Endodermal cell (in vitro differentiated cells): ENCODE measurements around the gene WFDC9. TPM values are rescaled to one million over a fixed set of nuclear protein-coding genes. Genes with fewer than 3 reads are reported as not detected.

Experiments
- DNase-seq: peaks from one replicate; pipeline ENCODE4 v3.0.0-alpha.2; 2017
- H3K27ac ChIP-seq: 2 replicates; pipeline ENCODE4 v1.5.1; 2013; ENCODE audit warnings: mild to moderate bottlenecking, low read depth, low read length, moderate library complexity
- H3K27me3 ChIP-seq: 2 replicates; pipeline ENCODE4 v1.6.1; 2013; ENCODE audit warnings: mild to moderate bottlenecking, low read length, moderate library complexity; ENCODE audit not compliant: insufficient read depth, control insufficient read depth, poor library complexity, severe bottlenecking
- H3K36me3 ChIP-seq: 2 replicates; pipeline ENCODE4 v1.7.0; 2013; ENCODE audit warnings: mild to moderate bottlenecking, low read length, moderate library complexity; ENCODE audit not compliant: control insufficient read depth, insufficient read depth
- H3K4me1 ChIP-seq: one replicate; pipeline ENCODE4 v1.7.0; 2013; ENCODE audit warnings: low read length; ENCODE audit not compliant: control insufficient read depth, insufficient read depth
- H3K4me3 ChIP-seq: 2 replicates; pipeline ENCODE4 v1.5.1; 2013; ENCODE audit warnings: mild to moderate bottlenecking, low read length, moderate library complexity
- H3K9ac ChIP-seq: 2 replicates; pipeline ENCODE4 v1.6.1; 2013; ENCODE audit warnings: mild to moderate bottlenecking, low read length, moderate library complexity; ENCODE audit not compliant: poor library complexity, severe bottlenecking; ENCODE audit errors: extremely low read depth
- H3K9me3 ChIP-seq: 2 replicates; pipeline ENCODE4 v1.6.1; 2013; ENCODE audit warnings: mild to moderate bottlenecking, low read length, moderate library complexity; ENCODE audit not compliant: control insufficient read depth
- H3K27ac Mint-ChIP-seq: 2 replicates; pipeline ENCODE4 v1.8.0; 2020; ENCODE audit warnings: mixed read lengths
- H3K27me3 Mint-ChIP-seq: 2 replicates; pipeline ENCODE4 v1.8.0; 2021; ENCODE audit warnings: mild to moderate bottlenecking, mixed read lengths; ENCODE audit not compliant: insufficient read depth
- H3K36me3 Mint-ChIP-seq: 2 replicates; pipeline ENCODE4 v1.8.0; 2020; ENCODE audit warnings: low read depth, mixed read lengths
- H3K4me1 Mint-ChIP-seq: 2 replicates; pipeline ENCODE4 v1.8.0; 2020; ENCODE audit warnings: mixed read lengths
- H3K4me3 Mint-ChIP-seq: 2 replicates; pipeline ENCODE4 v1.8.0; 2020; ENCODE audit warnings: mild to moderate bottlenecking, moderate library complexity, mixed read lengths
- H3K9me3 Mint-ChIP-seq: 2 replicates; pipeline ENCODE4 v1.8.0; 2020; ENCODE audit warnings: mild to moderate bottlenecking, mixed read lengths
- WGBS, 2 experiments: methylation state at CpG; one replicate each; pipeline versions ENCODE4 v1.1.5 to v1.1.7; 2013; ENCODE audit warnings: missing lambda C conversion rate in 2 of 2, mixed read lengths in 1 of 2; ENCODE audit not compliant: insufficient coverage in 1 of 2, insufficient read length in 1 of 2; 5-methylcytosine and 5-hydroxymethylcytosine counted together
- total RNA-seq, 2 donors: library from RNA; stranded (reverse); fragmentation: NEBNext Ultra II Directional in 1 of 2; extraction: Animal tissue kit (Norgen Biotek cat#: 25700) in 1 of 2; gene quantifications; 2 replicates in 1 of 2; 3 replicates in 1 of 2; pipeline ENCODE4 v1.2.1, GENCODE V29; 2021
- TF ChIP-seq, protein P1 (sequence below): fragments of 200-600 bp; sonication (generic); conservative IDR thresholded peaks from 2 replicates; pipeline ENCODE4 v1.5.0; 2021; ENCODE audit warnings: antibody characterized with exemption, mild to moderate bottlenecking

The WFDC9 gene
- total RNA-seq, 2 donors from 2014 or later: not detected

DNA sequence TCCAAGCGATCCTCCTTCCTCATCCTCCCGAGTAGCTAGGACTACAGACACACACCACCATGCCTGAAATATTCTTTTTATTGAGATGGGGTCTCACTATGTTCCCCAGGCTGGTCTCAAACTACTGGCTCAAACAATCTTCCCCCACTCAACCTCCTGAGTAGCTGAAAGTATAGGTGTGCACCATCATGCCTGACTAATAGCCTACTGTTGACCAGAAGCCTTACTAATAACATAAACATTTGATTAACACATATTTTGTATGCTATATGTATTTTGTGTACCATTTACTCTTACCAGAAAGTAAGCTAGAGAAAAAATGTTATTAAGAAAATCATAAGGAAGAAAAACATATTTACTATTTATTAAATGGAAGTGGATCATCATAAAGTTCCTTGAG, 13.5 kb downstream of the WFDC9 start:
- Mint-ChIP-seq H3K27me3 (no peaks in the 10 kb centered on the region), H3K27ac (no peak overlapping the region), H3K4me1 (no peaks in the 10 kb centered on the region), H3K36me3 (no peaks in the 10 kb centered on the region), H3K4me3 (no peak overlapping the region), H3K9me3 (peaks cover 3% of the 10 kb centered on the region)
- Histone ChIP-seq H3K27ac (no peak overlapping the region), H3K4me1 (no peaks in the 10 kb centered on the region), H3K4me3 (no peak overlapping the region), H3K9me3 (no peaks in the 10 kb centered on the region), H3K36me3 (no peaks in the 10 kb centered on the region), H3K27me3 (no peaks in the 10 kb centered on the region), H3K9ac (no peak overlapping the region)
- no peak for DNase-seq
- TF ChIP-seq, protein P1, sequence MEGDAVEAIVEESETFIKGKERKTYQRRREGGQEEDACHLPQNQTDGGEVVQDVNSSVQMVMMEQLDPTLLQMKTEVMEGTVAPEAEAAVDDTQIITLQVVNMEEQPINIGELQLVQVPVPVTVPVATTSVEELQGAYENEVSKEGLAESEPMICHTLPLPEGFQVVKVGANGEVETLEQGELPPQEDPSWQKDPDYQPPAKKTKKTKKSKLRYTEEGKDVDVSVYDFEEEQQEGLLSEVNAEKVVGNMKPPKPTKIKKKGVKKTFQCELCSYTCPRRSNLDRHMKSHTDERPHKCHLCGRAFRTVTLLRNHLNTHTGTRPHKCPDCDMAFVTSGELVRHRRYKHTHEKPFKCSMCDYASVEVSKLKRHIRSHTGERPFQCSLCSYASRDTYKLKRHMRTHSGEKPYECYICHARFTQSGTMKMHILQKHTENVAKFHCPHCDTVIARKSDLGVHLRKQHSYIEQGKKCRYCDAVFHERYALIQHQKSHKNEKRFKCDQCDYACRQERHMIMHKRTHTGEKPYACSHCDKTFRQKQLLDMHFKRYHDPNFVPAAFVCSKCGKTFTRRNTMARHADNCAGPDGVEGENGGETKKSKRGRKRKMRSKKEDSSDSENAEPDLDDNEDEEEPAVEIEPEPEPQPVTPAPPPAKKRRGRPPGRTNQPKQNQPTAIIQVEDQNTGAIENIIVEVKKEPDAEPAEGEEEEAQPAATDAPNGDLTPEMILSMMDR: no peak
- WGBS, 2 experiments: 88 to 100% methylated on average over 1 of the region's 2 CpGs

DNA sequence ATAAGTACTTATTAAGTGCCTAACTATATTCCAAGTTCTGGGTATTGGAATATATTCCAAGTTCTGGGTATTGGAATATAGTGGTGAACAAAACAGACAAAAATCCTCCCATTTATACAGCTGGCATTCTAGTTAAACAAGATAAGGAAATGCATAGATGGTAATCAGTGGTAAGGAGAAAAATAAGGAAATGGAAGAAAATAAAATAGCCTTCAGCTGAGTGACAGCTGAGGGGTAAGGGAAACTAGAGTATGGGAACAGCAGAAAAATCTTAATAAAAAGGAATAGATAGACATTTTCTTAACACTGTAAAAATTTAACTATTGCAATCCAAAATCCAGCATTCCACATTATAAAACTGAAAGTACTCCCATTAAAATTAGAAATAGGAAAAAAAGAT, 18.8 kb downstream of the WFDC9 start:
- Mint-ChIP-seq H3K4me3 (no peak overlapping the region), H3K9me3 (peaks cover 13% of the 10 kb centered on the region), H3K27me3 (no peaks in the 10 kb centered on the region), H3K4me1 (no peaks in the 10 kb centered on the region), H3K27ac (no peak overlapping the region), H3K36me3 (peaks cover 2% of the 10 kb centered on the region)
- Histone ChIP-seq H3K27ac (no peak overlapping the region), H3K36me3 (no peaks in the 10 kb centered on the region), H3K9ac (no peak overlapping the region), H3K27me3 (no peaks in the 10 kb centered on the region), H3K4me1 (no peaks in the 10 kb centered on the region), H3K9me3 (peaks cover 6% of the 10 kb centered on the region), H3K4me3 (no peak overlapping the region)
- TF ChIP-seq, protein P1: no peak
- DNase-seq: no peak

DNA sequence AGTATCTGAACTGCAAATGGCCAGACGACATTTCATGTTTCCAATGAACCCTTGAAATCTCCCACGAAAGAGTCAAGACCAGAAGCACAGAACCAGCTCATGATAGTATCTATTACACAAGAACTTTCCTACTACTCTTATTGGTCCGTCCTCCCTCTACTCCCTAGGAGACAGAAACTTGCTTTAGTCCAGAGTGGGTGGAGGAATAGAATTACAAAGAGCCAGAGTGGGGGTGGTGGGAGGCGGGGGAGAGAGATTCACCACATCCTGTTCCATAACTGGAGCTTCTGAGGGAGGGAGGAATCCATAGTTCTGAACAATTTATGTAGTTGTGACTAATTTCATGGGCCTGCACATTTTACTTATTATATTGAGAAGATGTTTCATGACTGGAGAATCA, 20.0 kb downstream of the WFDC9 start:
- Histone ChIP-seq H3K27ac (no peak overlapping the region), H3K9ac (no peak overlapping the region), H3K9me3 (peaks cover 19% of the 10 kb centered on the region), H3K27me3 (no peaks in the 10 kb centered on the region), H3K4me3 (no peak overlapping the region), H3K36me3 (no peaks in the 10 kb centered on the region), H3K4me1 (no peaks in the 10 kb centered on the region)
- Mint-ChIP-seq H3K9me3 (peaks cover 22% of the 10 kb centered on the region), H3K4me1 (no peaks in the 10 kb centered on the region), H3K27me3 (no peaks in the 10 kb centered on the region), H3K4me3 (no peak overlapping the region), H3K36me3 (peaks cover 2% of the 10 kb centered on the region), H3K27ac (no peak overlapping the region)
- TF ChIP-seq, protein P1: no peak
- DNase-seq: no peak
- 92% methylated on average over 4 of the region's 4 CpGs; no CpG with 5 or more reads in 1 of the 2 experiments for WGBS, 2 experiments
